ENCODE data around the gene EID3.

EID3 gene

GRCh38 chr12:104304261-104305009 is 896 bp downstream of the EID3 start:
- Histone ChIP-seq H3K9ac (no peak overlapping the region), H3K4me2 (no peak overlapping the region), H3K36me3 (ENCODE audit: insufficient read depth) (no peaks in the 10 kb centered on the region; the same call in 1 of the 2 replicates)

DNA sequence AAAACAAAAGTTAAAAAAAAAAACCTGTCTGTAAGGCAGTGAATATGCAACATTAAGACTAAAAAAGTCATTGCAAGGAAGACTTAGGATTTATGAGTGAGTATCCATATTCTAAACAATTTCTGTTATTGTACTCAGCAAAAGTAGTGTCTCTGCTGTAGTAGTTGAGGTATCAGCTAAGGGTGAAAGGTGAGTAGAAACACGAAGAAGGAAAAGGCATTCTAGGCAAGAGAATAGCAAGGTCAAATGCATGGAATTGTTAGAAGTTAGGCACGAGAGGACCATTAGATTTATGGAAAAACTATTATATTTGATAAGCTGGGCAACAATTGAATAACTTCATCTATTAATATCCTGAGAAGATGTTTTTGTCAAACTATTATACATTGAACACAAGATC is 1.8 kb downstream of the EID3 start:
- Histone ChIP-seq H3K79me2 (ENCODE audit: insufficient read depth, low read depth) (peaks cover 95% of the 10 kb centered on the region), H3K27me3 (ENCODE audit: insufficient read depth, low read depth) (no peaks in the 10 kb centered on the region), H3K27ac (no peak overlapping the region), H3K9ac (no peak overlapping the region), H3K4me3 (IDR thresholded peaks at IDR 0.05; ENCODE audit: insufficient read depth, low read depth, low read length) (no peak overlapping the region), H3K4me1 (ENCODE audit: low read depth, poor library complexity, severe bottlenecking) (peaks cover 2% of the 10 kb centered on the region), H2AFZ (ENCODE audit: low read depth) (no peak overlapping the region), H3K36me3 (ENCODE audit: insufficient read depth) (no peaks in the 10 kb centered on the region; the same call in 1 of the 2 replicates), H3K4me2 (no peak overlapping the region), H4K20me1 (ENCODE audit: insufficient read depth) (peaks cover 6% of the 10 kb centered on the region; the same call in 1 of the 2 replicates)
- no peak for TF ChIP-seq CTCF (conservative IDR thresholded peaks at IDR 0.05; ENCODE audit: low read depth, low read length)

More at GRCh38 chr12:104304261-104305009, 896 bp downstream of the EID3 start:
- TF ChIP-seq CTCF (conservative IDR thresholded peaks at IDR 0.05; ENCODE audit: low read depth, low read length) = no peak
- Histone ChIP-seq H3K4me3 (IDR thresholded peaks at IDR 0.05; ENCODE audit: insufficient read depth, low read depth, low read length) (no peak overlapping the region), H3K27me3 (ENCODE audit: insufficient read depth, low read depth) (no peaks in the 10 kb centered on the region), H2AFZ (ENCODE audit: low read depth) (no peak overlapping the region), H3K79me2 (ENCODE audit: insufficient read depth, low read depth) (peaks cover 96% of the 10 kb centered on the region), H3K4me1 (ENCODE audit: low read depth, poor library complexity, severe bottlenecking) (peaks cover 10% of the 10 kb centered on the region), H3K27ac (no peak overlapping the region), H4K20me1 (ENCODE audit: insufficient read depth) (peaks cover 6% of the 10 kb centered on the region; the same call in 1 of the 2 replicates)

GRCh38 chr12:104306376-104306775 is 2.8 kb downstream of the EID3 start:
- Histone ChIP-seq H3K9ac (no peak overlapping the region), H2AFZ (ENCODE audit: low read depth) (no peak overlapping the region), H3K4me1 (ENCODE audit: low read depth, poor library complexity, severe bottlenecking) (no peaks in the 10 kb centered on the region), H3K27me3 (ENCODE audit: insufficient read depth, low read depth) (no peaks in the 10 kb centered on the region), H3K4me3 (IDR thresholded peaks at IDR 0.05; ENCODE audit: insufficient read depth, low read depth, low read length) (no peak overlapping the region), H3K36me3 (ENCODE audit: insufficient read depth) (no peaks in the 10 kb centered on the region; the same call in 1 of the 2 replicates), H3K79me2 (ENCODE audit: insufficient read depth, low read depth) (peaks cover 94% of the 10 kb centered on the region), H3K27ac (no peak overlapping the region), H4K20me1 (ENCODE audit: insufficient read depth) (peaks cover 8% of the 10 kb centered on the region; the same call in 1 of the 2 replicates), H3K4me2 (no peak overlapping the region)
- TF ChIP-seq CTCF (conservative IDR thresholded peaks at IDR 0.05; ENCODE audit: low read depth, low read length) = no peak

GRCh38 chr12:104306943-104307654 is 3.6 kb downstream of the EID3 start:
- Histone ChIP-seq H3K4me3 (IDR thresholded peaks at IDR 0.05; ENCODE audit: insufficient read depth, low read depth, low read length) (no peak overlapping the region), H3K4me2 (no peak overlapping the region), H3K4me1 (ENCODE audit: low read depth, poor library complexity, severe bottlenecking) (no peaks in the 10 kb centered on the region), H3K27ac (no peak overlapping the region), H4K20me1 (ENCODE audit: insufficient read depth) (peaks cover 8% of the 10 kb centered on the region; the same call in 1 of the 2 replicates), H3K79me2 (ENCODE audit: insufficient read depth, low read depth) (peaks cover 89% of the 10 kb centered on the region), H3K36me3 (ENCODE audit: insufficient read depth) (no peaks in the 10 kb centered on the region; the same call in 1 of the 2 replicates), H2AFZ (ENCODE audit: low read depth) (no peak overlapping the region), H3K27me3 (ENCODE audit: insufficient read depth, low read depth) (no peaks in the 10 kb centered on the region), H3K9ac (no peak overlapping the region)
- no peak for TF ChIP-seq CTCF (conservative IDR thresholded peaks at IDR 0.05; ENCODE audit: low read depth, low read length)

Data from KMS-11 (cell line).